H1 (cell line): ENCODE results near the gene PDIA5. TPM values are rescaled to one million over a fixed set of nuclear protein-coding genes. Genes with fewer than 3 reads are reported as not detected.

Experiments used
- CTCF ChIA-PET: fragments of 300-600 bp; sonication (Branson Sonifier 250); formaldehyde crosslinking; loops from one replicate; lab custom pipeline; 2021; ENCODE audit not compliant: partially characterized antibody; lab: Charles Lee
- POLR2A ChIA-PET: fragments of 300-600 bp; sonication (Branson Sonifier 250); formaldehyde crosslinking; loops from one replicate; lab custom pipeline; 2021; ENCODE audit warnings: inconsistent platforms; ENCODE audit not compliant: partially characterized antibody; lab: Charles Lee
- DNase-seq, 2 experiments: peaks; one replicate each; pipeline versions ENCODE4 v3.0.0 to v3.0.0-alpha.2; 2010 to 2022; ENCODE audit warnings: low spot score in 2 of 2, low read depth in 1 of 2, mixed read lengths in 1 of 2
- FAIRE-seq: peaks from 2 replicates; lab custom pipeline; 2011; peaks lifted over from hg19 to GRCh38; lab: Jason Lieb, UNC
- H2AFZ ChIP-seq: 2 replicates; pipeline ENCODE4 v1.8.1; 2012; ENCODE audit warnings: low read length, inconsistent platforms
- H2AK5ac ChIP-seq: 2 replicates; pipeline ENCODE4 v1.6.1; 2013; ENCODE audit warnings: low read depth, low read length
- H2BK120ac ChIP-seq: replicated peaks from 2 replicates; pipeline ENCODE3; 2013; ENCODE audit warnings: low read depth, low read length, inconsistent platforms
- H2BK12ac ChIP-seq: 2 replicates; pipeline ENCODE4 v1.6.1; 2013; ENCODE audit warnings: low read depth, low read length
- H2BK15ac ChIP-seq: 2 replicates; pipeline ENCODE4 v1.6.1; 2013; ENCODE audit warnings: low read length
- H2BK20ac ChIP-seq: 2 replicates; pipeline ENCODE4 v1.6.1; 2013; ENCODE audit warnings: low read length
- H2BK5ac ChIP-seq: 2 replicates; pipeline ENCODE4 v1.6.1; 2013; ENCODE audit warnings: low read depth, low read length
- H3K14ac ChIP-seq: 2 replicates; pipeline ENCODE4 v1.6.1; 2013; ENCODE audit warnings: inconsistent platforms; ENCODE audit not compliant: insufficient read length
- H3K18ac ChIP-seq: 2 replicates; pipeline ENCODE4 v1.6.1; 2013; ENCODE audit warnings: low read length; ENCODE audit errors: extremely low read depth
- H3K23ac ChIP-seq: 2 replicates; pipeline ENCODE4 v1.6.1; 2013; ENCODE audit warnings: inconsistent platforms; ENCODE audit not compliant: insufficient read length
- H3K23me2 ChIP-seq: 2 replicates; pipeline ENCODE4 v1.6.1; 2013; ENCODE audit warnings: low read depth, low read length
- H3K27ac ChIP-seq: 2 replicates; pipeline ENCODE4 v1.6.1; 2011; ENCODE audit warnings: low read depth, low read length, inconsistent platforms
- H3K27me3 ChIP-seq, 4 experiments: replicated peaks in 1 of 4; 1 replicate in 1 of 4; 2 replicates in 3 of 4; pipeline versions ENCODE4 v1.6.1 to v1.8.1; 2011 to 2013; ENCODE audit warnings: low read length in 3 of 4, mild to moderate bottlenecking in 3 of 4, inconsistent platforms in 2 of 4, mixed read lengths in 2 of 4, moderate library complexity in 1 of 4; ENCODE audit not compliant: control insufficient read depth in 3 of 4, insufficient read depth in 3 of 4; ENCODE audit errors: extremely low read depth in 1 of 4
- H3K36me3 ChIP-seq, 4 experiments: 2 replicates each; pipeline versions ENCODE4 v1.6.1 to v1.8.1; 2011 to 2013; ENCODE audit warnings: mild to moderate bottlenecking in 4 of 4, low read length in 3 of 4, moderate library complexity in 2 of 4, control low read depth in 1 of 4, inconsistent platforms in 1 of 4; ENCODE audit not compliant: insufficient read depth in 4 of 4, control insufficient read depth in 2 of 4
- H3K4ac ChIP-seq: replicated peaks from 2 replicates; pipeline ENCODE3; 2013; ENCODE audit warnings: low read length, low read depth, mixed read lengths, inconsistent platforms; ENCODE audit not compliant: insufficient read length
- H3K4me1 ChIP-seq, 4 experiments: replicated peaks in 1 of 4; 1 replicate in 1 of 4; 2 replicates in 3 of 4; pipeline versions ENCODE4 v1.6.1 to v1.8.1; 2011 to 2013; ENCODE audit warnings: low read length in 3 of 4, inconsistent platforms in 2 of 4, mixed read lengths in 1 of 4; ENCODE audit not compliant: insufficient read depth in 4 of 4, control insufficient read depth in 3 of 4
- H3K4me2 ChIP-seq, 2 experiments: 2 replicates each; pipeline versions ENCODE4 v1.6.1 to v1.8.1; 2011 to 2013; ENCODE audit warnings: low read depth in 2 of 2, low read length in 2 of 2, control low read depth in 1 of 2, inconsistent platforms in 1 of 2, mild to moderate bottlenecking in 1 of 2; ENCODE audit not compliant: insufficient read depth in 1 of 2
- H3K4me3 ChIP-seq, 4 experiments: fragments of 200-600, 300-600 bp in 1 of 4; sonication (generic), shearing (Covaris generic), sonication (Bioruptor Twin) in 1 of 4; 2 replicates each; pipeline versions ENCODE4 v1.5.1 to v1.8.1; 2011 to 2016; ENCODE audit warnings: low read length in 4 of 4, low read depth in 3 of 4, control low read depth in 2 of 4, inconsistent platforms in 2 of 4, mild to moderate bottlenecking in 2 of 4, mixed read lengths in 1 of 4, moderate library complexity in 1 of 4; ENCODE audit not compliant: insufficient read depth in 2 of 4; ENCODE audit errors: extremely low read depth in 1 of 4
- H3K56ac ChIP-seq: replicated peaks from 2 replicates; pipeline ENCODE3; 2013; ENCODE audit warnings: low read depth, mild to moderate bottlenecking, mixed read lengths, low read length, inconsistent platforms; ENCODE audit not compliant: insufficient read length
- H3K79me1 ChIP-seq: 2 replicates; pipeline ENCODE4 v1.6.1; 2013; ENCODE audit warnings: low read depth, low read length, control low read depth
- H3K79me2 ChIP-seq, 2 experiments: 2 replicates each; pipeline versions ENCODE4 v1.6.1 to v1.8.1; 2012 to 2013; ENCODE audit warnings: low read length in 2 of 2, mild to moderate bottlenecking in 2 of 2, inconsistent platforms in 1 of 2; ENCODE audit not compliant: insufficient read depth in 2 of 2, control insufficient read depth in 1 of 2
- H3K9ac ChIP-seq, 4 experiments: replicated peaks in 1 of 4; 1 replicate in 1 of 4; 2 replicates in 3 of 4; pipeline versions ENCODE4 v1.6.1 to v1.8.1; 2011 to 2013; ENCODE audit warnings: low read depth in 3 of 4, low read length in 3 of 4, control low read depth in 2 of 4, mild to moderate bottlenecking in 2 of 4, moderate library complexity in 2 of 4, inconsistent platforms in 1 of 4; ENCODE audit errors: extremely low read depth in 1 of 4
- H3K9me3 ChIP-seq, 2 experiments: 2 replicates each; pipeline versions ENCODE4 v1.6.1 to v1.8.1; 2012 to 2013; ENCODE audit warnings: mild to moderate bottlenecking in 2 of 2, moderate library complexity in 2 of 2, control low read depth in 1 of 2, inconsistent platforms in 1 of 2, low read depth in 1 of 2, low read length in 1 of 2, mixed read lengths in 1 of 2; ENCODE audit not compliant: insufficient read depth in 2 of 2
- H4K20me1 ChIP-seq, 2 experiments: replicated peaks in 1 of 2; 2 replicates each; pipeline versions ENCODE3 to v1.8.1; 2011 to 2013; ENCODE audit warnings: inconsistent platforms in 2 of 2, low read length in 2 of 2, mild to moderate bottlenecking in 1 of 2; ENCODE audit not compliant: insufficient read depth in 2 of 2, control insufficient read depth in 1 of 2
- H4K5ac ChIP-seq: 2 replicates; pipeline ENCODE4 v1.6.1; 2013; ENCODE audit warnings: low read length, low read depth, mixed read lengths, inconsistent platforms; ENCODE audit not compliant: insufficient read length
- H4K8ac ChIP-seq: 2 replicates; pipeline ENCODE4 v1.8.0; 2013; ENCODE audit warnings: mild to moderate bottlenecking, moderate library complexity, low read length, inconsistent platforms; ENCODE audit not compliant: insufficient read depth; ENCODE audit errors: extremely low read depth
- H4K91ac ChIP-seq: replicated peaks from 2 replicates; pipeline ENCODE3; 2013; ENCODE audit warnings: low read length, mixed read lengths, inconsistent platforms; ENCODE audit not compliant: insufficient read length
- BRCA1 ChIP-seq: IDR thresholded peaks from 2 replicates; pipeline ENCODE4 v1.6.1; 2012; ENCODE audit warnings: low read depth, low read length, improper control_type of control experiment
- CREB1 ChIP-seq: IDR thresholded peaks from 2 replicates; pipeline ENCODE4 v1.6.1; 2012; ENCODE audit warnings: inconsistent platforms
- CTBP2 ChIP-seq: IDR thresholded peaks from 2 replicates; pipeline ENCODE4 v1.7.0; 2011; ENCODE audit warnings: borderline replicate concordance, mild to moderate bottlenecking, moderate library complexity, mixed read lengths, low read length; ENCODE audit not compliant: insufficient read depth, insufficient read length
- EGR1 ChIP-seq: IDR thresholded peaks from 2 replicates; pipeline ENCODE4 v1.6.1; 2011; ENCODE audit warnings: low read depth, low read length, borderline replicate concordance
- FOSL1 ChIP-seq: IDR thresholded peaks from 2 replicates; pipeline ENCODE4 v1.6.1; 2011; ENCODE audit warnings: mild to moderate bottlenecking, low read depth, low read length, moderate library complexity; ENCODE audit not compliant: insufficient read depth
- KDM4A ChIP-seq: IDR thresholded peaks from one replicate; pipeline ENCODE4 v1.7.1; 2012; ENCODE audit warnings: low read depth, mild to moderate bottlenecking, moderate library complexity, low read length, inconsistent platforms; ENCODE audit not compliant: severe bottlenecking
- NANOG ChIP-seq: IDR thresholded peaks from 2 replicates; pipeline ENCODE4 v1.6.1; 2011; ENCODE audit warnings: low read length, low read depth, mild to moderate bottlenecking, inconsistent platforms; ENCODE audit not compliant: insufficient read depth, poor library complexity, severe bottlenecking
- POLR2A ChIP-seq, 2 experiments: IDR thresholded peaks; 1 replicate in 1 of 2; 2 replicates in 1 of 2; pipeline ENCODE4 v1.6.1; 2011; ENCODE audit warnings: low read depth in 2 of 2, low read length in 2 of 2, mild to moderate bottlenecking in 2 of 2; ENCODE audit errors: control extremely low read depth in 1 of 2
- POU5F1 ChIP-seq: IDR thresholded peaks from 2 replicates; pipeline ENCODE4 v1.6.1; 2011; ENCODE audit warnings: low read depth, mild to moderate bottlenecking, low read length, moderate library complexity
- RBBP5 ChIP-seq: IDR thresholded peaks from 2 replicates; pipeline ENCODE4 v1.7.1; 2012; ENCODE audit warnings: low read depth, mild to moderate bottlenecking, inconsistent platforms, low read length, moderate library complexity, borderline replicate concordance
- RNF2 ChIP-seq: fragments of 200-900, 300-1000 bp; sonication (generic); IDR thresholded peaks from 2 replicates; pipeline ENCODE4 v1.7.1; 2016; ENCODE audit warnings: borderline replicate concordance, low read depth, mild to moderate bottlenecking, antibody characterized with exemption, low read length; ENCODE audit not compliant: poor library complexity, severe bottlenecking; ENCODE audit errors: missing control alignments
- SAP30 ChIP-seq: fragments of 300-600 bp; sonication (generic); IDR thresholded peaks from 2 replicates; pipeline ENCODE4 v1.7.1; 2012; ENCODE audit warnings: low read length, moderate library complexity, mild to moderate bottlenecking, inconsistent platforms; ENCODE audit not compliant: insufficient read depth, insufficient replicate concordance
- SIN3A ChIP-seq, 2 experiments: IDR thresholded peaks in 1 of 2; conservative IDR thresholded peaks in 1 of 2; 2 replicates each; pipeline ENCODE4 v1.6.1; 2011 to 2012; ENCODE audit warnings: low read length in 2 of 2, improper control_type of control experiment in 1 of 2, low read depth in 1 of 2, mild to moderate bottlenecking in 1 of 2
- WGBS, 2 experiments: shearing (Covaris generic) in 1 of 2; methylation state at CpG; one replicate each; pipeline versions ENCODE4 v1.1.6 to v1.1.7; 2013 to 2015; ENCODE audit warnings: low lambda C conversion rate in 2 of 2, mixed read lengths in 2 of 2, inconsistent platforms in 1 of 2, low coverage in 1 of 2, missing lambda C conversion rate in 1 of 2; ENCODE audit not compliant: insufficient replicate concordance in 2 of 2, insufficient coverage in 1 of 2, insufficient read length in 1 of 2; ENCODE audit errors: extremely low coverage in 1 of 2, missing lambda C conversion rate in 1 of 2; 5-methylcytosine and 5-hydroxymethylcytosine counted together
- polyA plus RNA-seq, 7 experiments: library from polyadenylated mRNA; depleted of rRNA in 3 of 7; stranded (reverse) in 5 of 7; unstranded in 2 of 7; fragments of >200 nt in 5 of 7; fragments of 200-250 nt in 2 of 7; gene quantifications; 1 replicate in 5 of 7; 2 replicates in 1 of 7; 4 replicates in 1 of 7; pipeline versions ENCODE4 v1.2.1 to v1.2.3, GENCODE V29; 2011 to 2013; ENCODE audit warnings: missing spikeins in 2 of 7, mixed read lengths in 2 of 7
- total RNA-seq: library from RNA; stranded (reverse); fragmentation: NEBNext Ultra II Directional; extraction: Animal tissue kit (Norgen Biotek cat#: 25700); gene quantifications from 2 replicates; pipeline ENCODE4 v1.2.1, GENCODE V29; 2021

PDIA5 gene
- total and polyA plus RNA-seq, 2 of the 8 experiments (the other 6 are each of a cell fraction or from before 2014, with no cell fraction given), result 18.2 to 32.8 TPM

DNA sequence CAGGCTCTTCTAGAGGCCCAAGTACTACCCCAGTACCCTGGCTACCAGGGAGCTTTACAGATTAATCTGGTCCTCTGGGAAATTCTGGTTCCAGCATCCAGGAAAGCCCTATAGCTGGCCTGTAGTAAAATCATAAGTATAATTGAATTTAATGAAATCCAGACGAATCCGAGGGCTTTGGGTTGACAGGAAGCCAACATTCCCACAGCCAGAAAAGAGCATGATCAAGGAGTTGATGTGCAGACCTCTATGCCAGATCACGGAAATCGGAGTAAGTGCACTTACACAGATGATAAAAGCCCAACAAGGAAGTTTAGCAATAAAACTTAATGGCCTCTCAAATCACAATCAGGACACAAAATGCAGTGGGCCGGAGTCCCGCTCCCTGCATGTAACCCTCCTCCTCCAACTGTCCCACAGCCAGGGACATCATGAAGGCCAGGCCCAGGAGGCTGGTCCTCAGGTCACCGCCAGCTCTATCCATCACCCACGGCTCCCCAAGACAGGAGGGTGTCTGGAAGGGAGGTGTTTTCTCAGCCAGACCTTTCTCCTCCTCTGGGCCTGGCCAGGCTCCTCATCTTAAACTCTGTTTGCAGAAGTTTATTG, 72.1 kb downstream of the PDIA5 start:
- Histone ChIP-seq H3K9me3 (no peaks in the 10 kb centered on the region), H2AFZ (no peak overlapping the region), H3K4ac (no peak overlapping the region), H2BK15ac (no peak overlapping the region), H3K4me3 (no peak overlapping the region), H4K91ac (no peak overlapping the region), H3K4me1 (peaks cover 4 to 6% (median 5%) of the 10 kb centered on the region in 4 experiments; a peak in 5 of 7 replicates), H2AK5ac (no peak overlapping the region), H3K14ac (no peak overlapping the region), H3K18ac (no peak overlapping the region), H3K9ac (no peak overlapping the region), H3K79me2 (no peaks in the 10 kb centered on the region), H2BK120ac (no peak overlapping the region), H2BK12ac (no peak overlapping the region), H3K23ac (no peak overlapping the region), H3K23me2 (no peaks in the 10 kb centered on the region), H4K5ac (no peak overlapping the region), H3K36me3 (no peaks in the 10 kb centered on the region; a peak in 1 of 8 replicates), H2BK5ac (no peak overlapping the region), H2BK20ac (no peak overlapping the region), H3K27ac (no peak overlapping the region), H4K20me1 (peaks cover 2 to 3% of the 10 kb centered on the region in 2 experiments), H3K27me3 (no peaks in the 10 kb centered on the region), H3K56ac (no peak overlapping the region), H3K79me1 (no peaks in the 10 kb centered on the region), H3K4me2 (no peak overlapping the region), H4K8ac (no peak overlapping the region)
- ChIA-PET CTCF (interaction anchor here (0.8 to 1.8 kb wide), 3 partner anchors 19 to 196 kb away, joined by 3 to 6 read pairs (median 3); no protein-coding TSS in a partner anchor), POLR2A (no interaction called here)
- WGBS, 2 experiments, result 88% methylated on average over 8 of the region's 8 CpGs; no CpG with 5 or more reads in 1 of the 2 experiments
- DNase-seq (no peak), FAIRE-seq (no peak)
- TF ChIP-seq CREB1 (no peak), FOSL1 (no peak), CTBP2 (no peak), POLR2A (IDR thresholded peaks at IDR 0.05; ENCODE audit: control extremely low read depth in 1 of 2, low read depth in 2 of 2, low read length in 2 of 2) (no peak), RBBP5 (no peak), RNF2 (no peak), NANOG (no peak), SAP30 (no peak), BRCA1 (no peak), KDM4A (no peak), EGR1 (no peak), SIN3A (conservative IDR thresholded peaks at IDR 0.05 in 1 of 2, IDR thresholded peaks at IDR 0.05 in 1 of 2; ENCODE audit: low read depth in 1 of 2, low read length in 2 of 2) (no peak), POU5F1 (no peak)
